ENCODE data around the gene P4HB.

GRCh38 chr17:81815646-81815986 is 44.7 kb downstream of the P4HB start:
- no peak for TF ChIP-seq TAF1 (IDR thresholded peaks at IDR 0.05; ENCODE audit: low read depth)
- TF ChIP-seq, protein P1, sequence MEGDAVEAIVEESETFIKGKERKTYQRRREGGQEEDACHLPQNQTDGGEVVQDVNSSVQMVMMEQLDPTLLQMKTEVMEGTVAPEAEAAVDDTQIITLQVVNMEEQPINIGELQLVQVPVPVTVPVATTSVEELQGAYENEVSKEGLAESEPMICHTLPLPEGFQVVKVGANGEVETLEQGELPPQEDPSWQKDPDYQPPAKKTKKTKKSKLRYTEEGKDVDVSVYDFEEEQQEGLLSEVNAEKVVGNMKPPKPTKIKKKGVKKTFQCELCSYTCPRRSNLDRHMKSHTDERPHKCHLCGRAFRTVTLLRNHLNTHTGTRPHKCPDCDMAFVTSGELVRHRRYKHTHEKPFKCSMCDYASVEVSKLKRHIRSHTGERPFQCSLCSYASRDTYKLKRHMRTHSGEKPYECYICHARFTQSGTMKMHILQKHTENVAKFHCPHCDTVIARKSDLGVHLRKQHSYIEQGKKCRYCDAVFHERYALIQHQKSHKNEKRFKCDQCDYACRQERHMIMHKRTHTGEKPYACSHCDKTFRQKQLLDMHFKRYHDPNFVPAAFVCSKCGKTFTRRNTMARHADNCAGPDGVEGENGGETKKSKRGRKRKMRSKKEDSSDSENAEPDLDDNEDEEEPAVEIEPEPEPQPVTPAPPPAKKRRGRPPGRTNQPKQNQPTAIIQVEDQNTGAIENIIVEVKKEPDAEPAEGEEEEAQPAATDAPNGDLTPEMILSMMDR (IDR thresholded peaks at IDR 0.05; ENCODE audit: poor library complexity, severe bottlenecking): no peak
- no peak for TF ChIP-seq POLR2AphosphoS5 (IDR thresholded peaks at IDR 0.05)
